ENCODE measurements around the gene ATP6V1B1. TPM values are rescaled to one million over a fixed set of nuclear protein-coding genes. Genes with fewer than 3 reads are reported as not detected.

Gene ATP6V1B1
- total RNA-seq, 1 donor from 2014 or later, result 3.7 TPM

DNA sequence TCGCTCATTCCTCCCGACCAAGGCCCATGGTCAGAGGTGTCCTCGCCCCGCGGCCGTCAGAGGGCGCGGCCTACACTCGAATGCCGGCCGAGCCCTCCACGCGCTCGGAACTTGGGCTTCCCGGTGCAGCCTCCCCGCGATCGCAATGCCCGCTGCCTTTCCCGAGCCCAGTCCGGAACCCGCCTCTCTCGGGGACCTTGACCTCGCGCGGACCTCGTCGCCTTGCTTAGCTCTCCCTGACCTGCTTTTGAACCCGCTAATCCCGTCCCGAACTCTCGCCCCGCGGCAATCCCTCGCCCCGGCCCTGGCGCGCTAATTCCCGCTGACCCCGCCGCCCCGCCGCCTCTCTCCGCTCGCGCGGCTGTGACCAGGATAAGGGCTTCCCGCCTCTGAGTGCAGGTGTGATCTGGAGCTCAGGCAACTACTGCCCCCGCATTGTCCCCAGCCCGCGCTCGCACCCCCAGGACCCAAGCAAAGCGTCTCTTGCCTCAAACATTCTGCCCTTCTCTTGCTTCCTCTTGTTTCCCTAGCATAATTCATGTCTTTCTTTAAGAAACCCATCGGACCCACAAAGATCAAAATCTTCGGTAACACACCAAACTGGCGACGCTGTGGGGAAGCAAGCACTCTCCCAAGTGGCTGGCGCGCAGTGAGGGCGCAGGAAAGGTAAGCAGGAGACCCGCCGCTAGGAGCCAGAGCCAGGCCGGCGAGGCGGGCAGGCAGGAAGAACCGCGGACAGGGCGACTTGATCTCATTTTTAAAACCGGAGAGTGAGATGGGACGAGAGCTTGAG is 46.6 kb upstream of the ATP6V1B1 start:
- Mint-ChIP-seq H3K4me1 (ENCODE audit: low read depth) (peaks cover 26% of the 10 kb centered on the region), H3K27ac (ENCODE audit: unreplicated experiment) (no peak overlapping the region), H3K9me3 (ENCODE audit: low read depth) (no peaks in the 10 kb centered on the region), H3K36me3 (ENCODE audit: low read depth) (no peaks in the 10 kb centered on the region), H3K27me3 (ENCODE audit: low read depth) (peaks cover 76% of the 10 kb centered on the region), H3K4me3 (ENCODE audit: unreplicated experiment) (peak overlapping the region; percentile 74)
- DNase-seq (ENCODE audit: low spot score), result no peak
- TF ChIP-seq, protein P1, sequence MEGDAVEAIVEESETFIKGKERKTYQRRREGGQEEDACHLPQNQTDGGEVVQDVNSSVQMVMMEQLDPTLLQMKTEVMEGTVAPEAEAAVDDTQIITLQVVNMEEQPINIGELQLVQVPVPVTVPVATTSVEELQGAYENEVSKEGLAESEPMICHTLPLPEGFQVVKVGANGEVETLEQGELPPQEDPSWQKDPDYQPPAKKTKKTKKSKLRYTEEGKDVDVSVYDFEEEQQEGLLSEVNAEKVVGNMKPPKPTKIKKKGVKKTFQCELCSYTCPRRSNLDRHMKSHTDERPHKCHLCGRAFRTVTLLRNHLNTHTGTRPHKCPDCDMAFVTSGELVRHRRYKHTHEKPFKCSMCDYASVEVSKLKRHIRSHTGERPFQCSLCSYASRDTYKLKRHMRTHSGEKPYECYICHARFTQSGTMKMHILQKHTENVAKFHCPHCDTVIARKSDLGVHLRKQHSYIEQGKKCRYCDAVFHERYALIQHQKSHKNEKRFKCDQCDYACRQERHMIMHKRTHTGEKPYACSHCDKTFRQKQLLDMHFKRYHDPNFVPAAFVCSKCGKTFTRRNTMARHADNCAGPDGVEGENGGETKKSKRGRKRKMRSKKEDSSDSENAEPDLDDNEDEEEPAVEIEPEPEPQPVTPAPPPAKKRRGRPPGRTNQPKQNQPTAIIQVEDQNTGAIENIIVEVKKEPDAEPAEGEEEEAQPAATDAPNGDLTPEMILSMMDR (IDR thresholded peaks at IDR 0.05), result no peak

GRCh38 chr2:70889716-70890037 is 46.0 kb upstream of the ATP6V1B1 start:
- Mint-ChIP-seq H3K9me3 (ENCODE audit: low read depth) (no peaks in the 10 kb centered on the region), H3K27ac (ENCODE audit: unreplicated experiment) (no peak overlapping the region), H3K4me1 (ENCODE audit: low read depth) (peaks cover 26% of the 10 kb centered on the region), H3K27me3 (ENCODE audit: low read depth) (peaks cover 75% of the 10 kb centered on the region), H3K4me3 (ENCODE audit: unreplicated experiment) (no peak overlapping the region), H3K36me3 (ENCODE audit: low read depth) (no peaks in the 10 kb centered on the region)
- TF ChIP-seq, protein P1 (IDR thresholded peaks at IDR 0.05), result no peak
- DNase-seq (ENCODE audit: low spot score), result no peak

DNA sequence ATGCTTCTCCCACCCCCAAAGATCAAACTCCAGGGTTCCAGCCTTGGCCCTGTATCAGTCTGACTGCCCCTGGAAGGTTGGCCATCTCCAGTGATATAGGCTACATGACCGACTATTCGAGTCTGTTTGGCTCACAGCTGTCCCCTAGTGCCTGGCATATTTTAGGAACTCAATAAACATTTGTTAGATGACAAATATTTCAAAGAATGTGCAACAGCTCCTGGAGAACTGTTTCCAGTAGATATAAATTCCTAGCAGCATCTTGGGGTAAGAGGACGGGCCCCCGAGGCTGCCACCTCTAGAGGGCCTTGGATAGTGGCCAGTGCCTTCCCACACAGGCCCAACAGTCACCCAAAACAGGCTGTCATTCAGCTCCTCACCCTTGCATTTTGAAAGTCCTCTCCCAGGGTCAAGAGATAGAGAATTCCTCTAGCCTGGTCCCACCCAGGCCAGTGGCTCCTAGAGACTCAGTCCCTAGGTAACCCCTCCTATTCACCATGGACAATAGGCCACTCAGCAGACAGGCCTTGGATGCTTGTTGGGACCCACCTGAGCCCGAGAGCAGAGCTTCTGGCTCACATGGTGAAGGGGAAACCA is 45.1 kb upstream of the ATP6V1B1 start:
- no peaks in the 10 kb centered on the region for H3K36me3 Mint-ChIP-seq (ENCODE audit: low read depth)
- H3K27ac Mint-ChIP-seq (ENCODE audit: unreplicated experiment), result no peak overlapping the region
- DNase-seq (ENCODE audit: low spot score), result no peak
- TF ChIP-seq, protein P1 (IDR thresholded peaks at IDR 0.05), result peak; percentile 54
- peaks cover 73% of the 10 kb centered on the region for H3K27me3 Mint-ChIP-seq (ENCODE audit: low read depth)
- H3K4me3 Mint-ChIP-seq (ENCODE audit: unreplicated experiment), result no peak overlapping the region
- H3K4me1 Mint-ChIP-seq (ENCODE audit: low read depth), result peaks cover 26% of the 10 kb centered on the region
- H3K9me3 Mint-ChIP-seq (ENCODE audit: low read depth), result no peaks in the 10 kb centered on the region

DNA sequence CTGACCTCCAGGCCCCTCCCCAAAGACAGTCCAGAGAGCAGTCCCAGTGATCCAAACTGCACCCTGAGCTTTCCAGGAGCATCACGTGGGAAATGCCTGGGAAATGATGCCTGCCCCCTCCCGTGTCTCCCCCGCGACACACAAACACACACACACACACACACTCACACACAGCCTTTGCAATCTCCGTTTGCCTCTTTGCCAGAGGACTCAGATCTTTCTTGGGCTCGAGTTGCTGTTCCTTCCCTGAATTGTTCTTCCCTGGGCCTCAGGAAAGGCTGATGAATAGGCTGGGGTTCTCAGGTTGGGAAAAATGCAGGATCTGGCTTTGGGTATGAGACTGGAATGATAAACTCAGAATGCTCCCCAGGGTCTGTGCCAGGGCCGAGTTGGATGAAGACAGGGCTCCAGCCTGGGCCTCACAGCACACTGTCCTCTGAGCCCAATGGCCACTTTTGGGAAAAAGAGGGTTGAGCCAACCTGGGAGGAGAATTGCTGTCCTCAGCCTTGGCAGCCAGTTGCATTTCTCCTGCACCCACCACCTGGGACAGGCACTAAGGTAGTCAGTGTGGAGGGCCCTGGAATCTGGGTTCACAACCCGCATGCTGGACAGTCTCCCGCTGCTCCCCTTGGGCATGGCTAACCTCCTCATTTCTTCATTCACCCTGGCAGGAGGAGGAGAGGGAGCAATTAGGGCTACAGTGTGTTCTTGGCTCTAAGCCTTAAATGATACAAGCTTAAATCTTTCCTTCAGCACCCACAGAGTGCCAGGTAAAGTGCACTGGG is 43.9 kb upstream of the ATP6V1B1 start:
- no peaks in the 10 kb centered on the region for H3K36me3 Mint-ChIP-seq (ENCODE audit: low read depth)
- no peak overlapping the region for H3K4me3 Mint-ChIP-seq (ENCODE audit: unreplicated experiment)
- H3K27ac Mint-ChIP-seq (ENCODE audit: unreplicated experiment), result no peak overlapping the region
- H3K9me3 Mint-ChIP-seq (ENCODE audit: low read depth), result no peaks in the 10 kb centered on the region
- H3K4me1 Mint-ChIP-seq (ENCODE audit: low read depth), result peaks cover 25% of the 10 kb centered on the region
- TF ChIP-seq, protein P1 (IDR thresholded peaks at IDR 0.05), result no peak
- DNase-seq (ENCODE audit: low spot score), result no peak
- peaks cover 75% of the 10 kb centered on the region for H3K27me3 Mint-ChIP-seq (ENCODE audit: low read depth)

DNA sequence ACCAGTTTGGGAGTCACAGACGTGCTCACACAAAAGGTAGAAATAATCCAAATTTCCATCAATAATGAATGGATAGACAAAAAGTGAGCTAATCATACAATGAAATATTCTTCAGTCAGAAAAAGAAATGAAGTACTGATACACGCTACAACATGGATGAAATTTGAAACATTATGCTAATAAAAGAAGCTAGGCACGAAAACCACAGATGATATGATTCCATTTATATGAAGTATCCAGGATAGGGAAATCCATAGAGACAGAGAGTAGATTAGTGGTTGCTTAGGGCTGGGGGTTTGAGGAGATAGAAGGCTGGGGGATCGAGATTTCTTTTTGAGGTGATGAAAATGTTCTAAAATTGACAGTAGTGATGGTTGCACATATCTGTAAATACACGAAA is 43.0 kb upstream of the ATP6V1B1 start:
- no peaks in the 10 kb centered on the region for H3K9me3 Mint-ChIP-seq (ENCODE audit: low read depth)
- H3K36me3 Mint-ChIP-seq (ENCODE audit: low read depth), result no peaks in the 10 kb centered on the region
- no peak overlapping the region for H3K27ac Mint-ChIP-seq (ENCODE audit: unreplicated experiment)
- TF ChIP-seq, protein P1 (IDR thresholded peaks at IDR 0.05), result no peak
- H3K27me3 Mint-ChIP-seq (ENCODE audit: low read depth), result peaks cover 76% of the 10 kb centered on the region
- H3K4me3 Mint-ChIP-seq (ENCODE audit: unreplicated experiment), result no peak overlapping the region
- peaks cover 16% of the 10 kb centered on the region for H3K4me1 Mint-ChIP-seq (ENCODE audit: low read depth)
- DNase-seq (ENCODE audit: low spot score), result no peak

Measured in chondrocyte (in vitro differentiated cells).